Stimulated activated effector memory CD8-positive, alpha-beta T cell treated with anti-CD3 and anti-CD28 coated beads, Interleukin-12 subunit alpha, Interleukin-12 subunit beta, amount 100 ng/mL, for 72 hours (primary cell): ENCODE results near the gene KLF15.

Experiments used
- ATAC-seq: fragments of 150-1000 bp; cut with Tn5 transposase; 2 replicates; pipeline ENCODE4 v1.10.0; 2021
- DNase-seq, 2 donors: peaks; one replicate each; pipeline ENCODE4 v3.0.0; 2021 to 2022; ENCODE audit warnings: low spot score in 2 of 2
- H3K27ac Mint-ChIP-seq: one replicate; pipeline ENCODE4 v1.8.0; 2022; ENCODE audit warnings: mild to moderate bottlenecking, mixed read lengths
- H3K36me3 Mint-ChIP-seq: one replicate; pipeline ENCODE4 v1.8.0; 2022; ENCODE audit warnings: mild to moderate bottlenecking, mixed read lengths
- H3K4me1 Mint-ChIP-seq: one replicate; pipeline ENCODE4 v1.8.0; 2022; ENCODE audit warnings: mixed read lengths
- H3K4me3 Mint-ChIP-seq: one replicate; pipeline ENCODE4 v1.8.0; 2022; ENCODE audit warnings: mild to moderate bottlenecking, mixed read lengths
- H3K9me3 Mint-ChIP-seq: one replicate; pipeline ENCODE4 v1.8.0; 2022; ENCODE audit warnings: mixed read lengths

Gene KLF15

DNA sequence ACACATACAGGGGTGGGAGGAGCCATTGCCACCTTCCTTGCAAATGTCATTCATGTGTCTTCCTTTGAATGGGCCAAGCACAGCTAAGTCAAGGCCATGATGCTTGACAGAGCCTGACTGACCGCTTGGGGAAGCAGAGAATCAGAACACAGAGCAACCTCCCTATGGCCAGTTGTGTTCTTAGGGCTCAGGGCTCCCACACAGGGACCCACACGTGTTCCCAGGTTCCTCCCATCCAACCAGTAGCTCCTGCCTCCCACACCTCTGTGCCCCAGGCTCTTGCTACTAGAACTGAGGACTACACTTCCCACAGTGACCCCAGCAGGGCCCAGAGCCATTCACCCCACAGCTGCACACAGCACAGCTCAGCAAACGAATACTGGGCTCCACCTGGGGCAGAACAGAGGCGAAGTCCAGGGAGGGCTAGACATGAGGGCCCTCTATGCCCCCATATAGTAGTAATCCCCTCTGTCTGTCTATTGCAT lies 42.9 kb downstream of the KLF15 start:
- Mint-ChIP-seq H3K36me3 (no peaks in the 10 kb centered on the region), H3K4me1 (no peaks in the 10 kb centered on the region), H3K4me3 (no peak overlapping the region), H3K9me3 (no peaks in the 10 kb centered on the region), H3K27ac (no peak overlapping the region)
- no peak for ATAC-seq
- DNase-seq: peak in 1 of 2 donors; percentile 17

GRCh38 chr3:126313580-126314304 lies 43.5 kb downstream of the KLF15 start:
- Mint-ChIP-seq H3K9me3 (no peaks in the 10 kb centered on the region), H3K4me3 (no peak overlapping the region), H3K36me3 (no peaks in the 10 kb centered on the region), H3K4me1 (no peaks in the 10 kb centered on the region), H3K27ac (no peak overlapping the region)
- ATAC-seq (no peak), DNase-seq (peak in 1 of 2 donors; percentile 23)

GRCh38 chr3:126313166-126313565 lies 44.0 kb downstream of the KLF15 start:
- ATAC-seq: no peak
- Mint-ChIP-seq H3K9me3 (no peaks in the 10 kb centered on the region), H3K27ac (no peak overlapping the region), H3K36me3 (no peaks in the 10 kb centered on the region), H3K4me1 (no peaks in the 10 kb centered on the region), H3K4me3 (no peak overlapping the region)
- peak in 1 of 2 donors; percentile 3 for DNase-seq

DNA sequence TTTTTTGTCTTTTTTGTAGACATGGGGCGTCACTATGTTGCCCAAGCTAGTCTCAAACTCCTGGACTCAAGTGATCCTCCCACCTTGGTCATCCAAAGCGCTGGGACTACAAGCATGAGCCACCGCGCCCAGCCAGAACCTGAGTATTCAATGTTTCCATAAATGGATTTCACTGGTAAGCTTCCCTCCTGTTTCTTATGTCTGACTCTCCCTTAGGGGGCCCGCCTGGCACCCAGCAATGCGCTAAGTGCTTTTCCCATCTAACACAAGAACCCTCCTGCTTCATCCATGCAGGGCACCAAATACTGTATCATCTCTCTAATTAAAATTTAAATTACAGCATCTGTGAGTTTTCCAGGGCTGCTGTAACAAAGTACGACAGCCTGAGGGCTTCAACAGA lies 44.9 kb downstream of the KLF15 start:
- no peaks in the 10 kb centered on the region for H3K9me3 Mint-ChIP-seq
- no peak overlapping the region for H3K4me3 Mint-ChIP-seq
- H3K36me3 Mint-ChIP-seq: no peaks in the 10 kb centered on the region
- no peaks in the 10 kb centered on the region for H3K4me1 Mint-ChIP-seq
- DNase-seq: no peak
- no peak for ATAC-seq
- H3K27ac Mint-ChIP-seq: no peak overlapping the region

- Mint-ChIP-seq H3K4me1 (no peaks in the 10 kb centered on the region), H3K4me3 (no peak overlapping the region), H3K36me3 (no peaks in the 10 kb centered on the region), H3K9me3 (no peaks in the 10 kb centered on the region), H3K27ac (no peak overlapping the region)
- ATAC-seq (no peak), DNase-seq (peak in 1 of 2 donors; percentile 26)
Measured at GRCh38 chr3:126311338-126311978, 45.8 kb downstream of the KLF15 start.

DNA sequence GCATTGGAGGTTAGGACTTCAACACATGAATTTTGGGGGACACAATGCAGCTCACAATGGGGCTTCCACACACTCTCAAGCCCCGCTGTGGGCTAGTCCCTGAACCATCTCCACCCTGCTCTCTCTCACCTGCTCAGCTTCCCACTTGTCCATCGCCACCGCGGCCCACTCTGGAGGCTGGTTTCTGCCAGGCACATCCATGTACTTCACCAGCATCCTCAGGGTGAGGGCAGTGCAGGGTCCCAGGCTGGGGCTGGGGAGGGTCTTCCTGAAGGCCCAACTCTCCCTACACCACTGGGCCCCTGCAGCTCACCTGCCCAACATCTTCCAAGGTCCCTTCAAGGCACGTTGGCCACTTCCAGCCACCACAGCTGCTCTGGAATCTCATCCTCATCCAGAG lies 46.4 kb downstream of the KLF15 start:
- no peak for ATAC-seq
- peak in 1 of 2 donors; percentile 26 for DNase-seq
- Mint-ChIP-seq H3K9me3 (no peaks in the 10 kb centered on the region), H3K27ac (no peak overlapping the region), H3K4me3 (no peak overlapping the region), H3K4me1 (no peaks in the 10 kb centered on the region), H3K36me3 (no peaks in the 10 kb centered on the region)

DNA sequence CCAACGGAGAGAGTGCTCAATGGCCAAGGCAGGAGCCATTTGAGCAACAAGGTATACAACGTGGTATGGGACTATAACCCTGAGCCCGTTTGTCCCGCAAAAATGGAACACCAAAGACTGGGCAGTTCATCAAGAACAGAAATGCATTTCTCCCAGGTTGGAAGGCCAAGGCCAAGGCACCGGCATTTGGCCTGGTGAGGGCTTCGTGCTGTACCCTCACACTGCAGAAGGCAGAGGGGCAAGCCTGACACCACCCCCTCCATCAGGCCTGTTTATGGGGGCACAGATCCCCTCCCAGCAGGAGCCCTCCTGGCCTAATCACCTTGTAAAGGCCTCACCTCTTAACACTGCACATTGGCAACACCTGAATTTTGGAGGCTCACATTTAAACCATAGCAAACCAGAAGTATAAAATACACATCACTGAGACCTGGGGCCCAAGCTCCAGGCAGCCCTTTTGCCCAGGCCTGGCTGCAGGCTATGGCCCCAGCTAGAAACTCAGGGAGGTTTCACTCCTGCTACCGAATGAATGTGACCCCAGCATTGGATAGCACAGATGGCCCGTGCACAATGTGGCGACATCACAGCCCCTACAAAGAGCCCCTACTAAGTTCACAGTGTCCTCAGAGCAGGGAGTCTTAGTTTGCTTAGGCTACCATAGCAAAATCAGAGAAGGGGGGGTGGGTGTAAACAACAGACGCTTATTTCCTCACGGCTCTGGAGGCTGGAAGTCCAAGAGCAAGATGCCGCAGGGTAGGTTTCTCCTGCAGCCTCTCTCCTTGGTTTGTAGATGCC lies 47.1 kb downstream of the KLF15 start:
- H3K9me3 Mint-ChIP-seq: no peaks in the 10 kb centered on the region
- no peak overlapping the region for H3K27ac Mint-ChIP-seq
- DNase-seq (peak in 1 of 2 donors; percentile 28), ATAC-seq (no peak)
- no peaks in the 10 kb centered on the region for H3K4me1 Mint-ChIP-seq
- no peak overlapping the region for H3K4me3 Mint-ChIP-seq
- peaks cover 4% of the 10 kb centered on the region for H3K36me3 Mint-ChIP-seq

- ATAC-seq (no peak), DNase-seq (peak in 1 of 2 donors; percentile 25)
- Mint-ChIP-seq H3K4me3 (no peak overlapping the region), H3K4me1 (no peaks in the 10 kb centered on the region), H3K36me3 (peaks cover 4% of the 10 kb centered on the region), H3K27ac (no peak overlapping the region), H3K9me3 (peaks cover 3% of the 10 kb centered on the region)
Measured at GRCh38 chr3:126309165-126309564, 48.0 kb downstream of the KLF15 start.

DNA sequence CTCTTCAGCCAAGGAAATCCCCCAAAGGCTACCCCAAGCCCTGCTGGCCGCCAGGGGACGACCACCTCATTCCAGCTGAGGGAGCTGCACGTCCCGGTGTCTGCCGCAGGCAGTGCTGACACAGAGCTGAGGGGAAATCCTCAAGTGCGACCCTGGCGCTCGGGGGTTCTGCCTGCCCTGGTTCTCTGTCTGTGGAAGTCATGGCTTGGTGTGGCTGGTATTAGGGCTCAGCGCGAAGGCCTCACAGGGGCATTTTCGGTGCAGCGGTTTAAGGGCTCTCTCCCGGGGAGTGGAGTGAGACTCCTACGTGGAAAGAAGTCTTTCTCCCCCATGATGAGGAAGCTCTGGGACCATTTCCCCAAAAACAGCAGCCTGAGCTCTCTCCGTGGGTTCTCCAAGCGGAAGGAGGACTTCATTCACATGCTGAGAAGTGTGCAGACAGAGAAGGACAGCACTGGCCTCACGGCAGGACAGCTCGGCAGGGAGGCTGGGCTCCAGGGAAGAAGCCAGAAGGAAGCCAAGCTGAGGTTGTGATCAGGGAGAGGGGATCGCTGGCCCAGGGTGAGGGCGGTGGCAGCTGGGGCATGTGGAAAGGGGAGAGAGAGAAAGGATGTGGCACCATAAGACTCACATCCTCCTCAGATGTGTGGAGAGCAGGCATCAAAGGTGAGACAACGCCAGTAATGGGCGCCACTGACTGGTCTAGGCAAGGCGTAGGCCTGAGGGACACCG lies 48.6 kb downstream of the KLF15 start:
- no peak overlapping the region for H3K4me3 Mint-ChIP-seq
- DNase-seq: peak in 1 of 2 donors; percentile 30
- H3K4me1 Mint-ChIP-seq: no peaks in the 10 kb centered on the region
- H3K27ac Mint-ChIP-seq: no peak overlapping the region
- ATAC-seq: no peak
- peaks cover 6% of the 10 kb centered on the region for H3K9me3 Mint-ChIP-seq
- peaks cover 4% of the 10 kb centered on the region for H3K36me3 Mint-ChIP-seq

GRCh38 chr3:126307591-126308393 lies 49.4 kb downstream of the KLF15 start:
- Mint-ChIP-seq H3K9me3 (peaks cover 12% of the 10 kb centered on the region), H3K4me3 (no peak overlapping the region), H3K36me3 (peaks cover 4% of the 10 kb centered on the region), H3K4me1 (no peaks in the 10 kb centered on the region), H3K27ac (no peak overlapping the region)
- DNase-seq: peak in 1 of 2 donors; percentile 20
- no peak for ATAC-seq

GRCh38 chr3:126306888-126307482 lies 50.2 kb downstream of the KLF15 start:
- H3K4me3 Mint-ChIP-seq: no peak overlapping the region
- no peak for ATAC-seq
- no peaks in the 10 kb centered on the region for H3K4me1 Mint-ChIP-seq
- DNase-seq: peak in 1 of 2 donors; percentile 34
- H3K27ac Mint-ChIP-seq: no peak overlapping the region
- peaks cover 14% of the 10 kb centered on the region for H3K9me3 Mint-ChIP-seq
- peaks cover 4% of the 10 kb centered on the region for H3K36me3 Mint-ChIP-seq

- peaks cover 14% of the 10 kb centered on the region for H3K9me3 Mint-ChIP-seq
- no peak for ATAC-seq
- H3K36me3 Mint-ChIP-seq: peaks cover 4% of the 10 kb centered on the region
- DNase-seq: peak in 1 of 2 donors; percentile 38
- H3K4me3 Mint-ChIP-seq: no peak overlapping the region
- H3K27ac Mint-ChIP-seq: no peak overlapping the region
- no peaks in the 10 kb centered on the region for H3K4me1 Mint-ChIP-seq
Measured at GRCh38 chr3:126306397-126306796, 50.8 kb downstream of the KLF15 start.

DNA sequence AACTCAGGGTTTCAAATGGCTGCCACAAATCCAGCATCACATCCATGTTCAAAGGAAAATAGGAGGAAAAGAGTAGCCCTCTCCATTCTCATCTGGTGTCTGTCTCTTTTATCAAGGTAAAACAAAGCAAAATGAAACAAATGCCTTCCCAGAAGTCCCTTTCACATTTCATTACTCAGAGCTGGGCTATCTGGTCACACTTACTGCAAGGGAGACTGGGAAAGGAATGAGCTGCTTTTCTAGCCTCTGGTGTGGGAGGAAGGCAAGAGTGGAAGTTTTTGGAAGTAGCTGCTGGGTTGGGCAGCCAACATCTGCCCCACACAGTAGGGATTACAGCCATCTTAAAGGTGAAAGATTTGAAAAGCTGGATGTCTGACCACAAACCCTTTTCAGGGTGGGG lies 51.8 kb downstream of the KLF15 start:
- H3K27ac Mint-ChIP-seq: no peak overlapping the region
- DNase-seq: peak in 1 of 2 donors; percentile 17
- peaks cover 14% of the 10 kb centered on the region for H3K9me3 Mint-ChIP-seq
- H3K36me3 Mint-ChIP-seq: peaks cover 4% of the 10 kb centered on the region
- no peak for ATAC-seq
- no peak overlapping the region for H3K4me3 Mint-ChIP-seq
- H3K4me1 Mint-ChIP-seq: no peaks in the 10 kb centered on the region

GRCh38 chr3:126304704-126305103 lies 52.5 kb downstream of the KLF15 start:
- peaks cover 4% of the 10 kb centered on the region for H3K36me3 Mint-ChIP-seq
- H3K9me3 Mint-ChIP-seq: peaks cover 14% of the 10 kb centered on the region
- H3K27ac Mint-ChIP-seq: no peak overlapping the region
- no peaks in the 10 kb centered on the region for H3K4me1 Mint-ChIP-seq
- DNase-seq: peak in 1 of 2 donors; percentile 10
- no peak for ATAC-seq
- H3K4me3 Mint-ChIP-seq: no peak overlapping the region
